GM13977 (cell line): ENCODE results near the gene STARD13.

Experiments
- DNase-seq: peaks from one replicate; pipeline ENCODE4 v3.0.0; 2012; ENCODE audit warnings: low spot score
- CTCF ChIP-seq: IDR thresholded peaks from 2 replicates; pipeline ENCODE4 v1.5.1; 2012; ENCODE audit warnings: mild to moderate bottlenecking, control low read depth; ENCODE audit not compliant: insufficient read depth; ENCODE audit errors: extremely low read depth, missing control alignments
- in situ Hi-C: fragments of 300-500 bp; cut with MboI; formaldehyde crosslinking; loops from one replicate; pipeline ENCODE4 v1.12.0; 2022; ENCODE audit warnings: low sequenced_read_pairs, low pct_unique_long_range_greater_than_20kb, mixed read lengths, inconsistent platforms; ENCODE audit not compliant: unreplicated experiment

The STARD13 gene

DNA sequence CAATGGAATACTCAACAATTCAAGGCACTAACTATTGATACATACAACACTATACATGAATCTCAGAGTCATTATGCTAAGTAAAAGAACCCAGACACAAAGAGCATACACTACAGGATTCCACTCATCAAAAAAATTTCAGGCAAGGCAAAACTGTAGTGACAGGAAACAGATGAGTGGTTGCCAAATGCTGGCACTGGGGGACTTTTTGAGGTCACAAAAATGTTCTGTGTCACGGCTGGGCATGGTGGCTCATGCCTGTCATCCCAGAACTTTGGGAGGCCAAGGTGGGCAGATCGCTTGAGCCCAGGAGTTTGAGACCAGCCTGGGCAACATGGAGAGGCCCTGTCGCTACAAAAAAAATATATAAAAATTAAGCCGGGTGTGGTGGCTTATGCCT lies 139.9 kb downstream of the STARD13 start:
- in situ Hi-C loops, result no loop called here
- TF ChIP-seq CTCF, result no peak
- DNase-seq, result no peak

DNA sequence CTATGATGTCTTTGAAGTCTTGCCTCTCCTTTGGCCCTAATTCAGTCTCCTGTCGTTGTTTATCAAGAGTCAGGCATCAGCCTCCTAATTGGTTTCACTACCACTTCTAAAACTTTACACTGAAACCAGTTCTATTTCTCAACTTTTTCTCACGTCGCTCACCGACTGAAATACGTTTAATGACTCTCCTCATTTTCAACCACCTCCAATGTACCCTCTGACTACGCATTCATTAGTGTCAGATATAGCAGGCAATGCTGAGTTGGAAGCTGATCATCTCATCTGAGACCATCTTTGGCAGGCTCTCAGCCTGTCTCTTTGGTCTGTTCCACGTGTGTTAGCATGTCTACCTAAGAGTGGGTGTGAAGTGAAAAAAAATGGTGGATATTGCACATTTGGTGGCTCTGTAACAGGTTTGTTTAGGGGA lies 141.2 kb downstream of the STARD13 start:
- no peak for TF ChIP-seq CTCF
- no peak for DNase-seq
- in situ Hi-C loops, result no loop called here

GRCh38 chr13:33139780-33140535 lies 145.6 kb downstream of the STARD13 start:
- no peak for DNase-seq
- in situ Hi-C loops, result no loop called here
- no peak for TF ChIP-seq CTCF

GRCh38 chr13:33139184-33139583 lies 146.4 kb downstream of the STARD13 start:
- no peak for TF ChIP-seq CTCF
- in situ Hi-C loops, result no loop called here
- no peak for DNase-seq

GRCh38 chr13:33138441-33138840 lies 147.1 kb downstream of the STARD13 start:
- no peak for TF ChIP-seq CTCF
- in situ Hi-C loops, result no loop called here
- no peak for DNase-seq

- TF ChIP-seq CTCF, result no peak
- DNase-seq, result no peak
- in situ Hi-C loops, result no loop called here
Measured at GRCh38 chr13:33137721-33138120, 147.8 kb downstream of the STARD13 start.
